ENCODE data around the gene HOXD10. TPM values are rescaled to one million over a fixed set of nuclear protein-coding genes. Genes with fewer than 3 reads are reported as not detected.
A peak's percentile ranks its signal among the peaks of the same experiment; 100 is the strongest.

Gene HOXD10
- total RNA-seq, 1 experiment from 2014 or later = 88.6 TPM

DNA sequence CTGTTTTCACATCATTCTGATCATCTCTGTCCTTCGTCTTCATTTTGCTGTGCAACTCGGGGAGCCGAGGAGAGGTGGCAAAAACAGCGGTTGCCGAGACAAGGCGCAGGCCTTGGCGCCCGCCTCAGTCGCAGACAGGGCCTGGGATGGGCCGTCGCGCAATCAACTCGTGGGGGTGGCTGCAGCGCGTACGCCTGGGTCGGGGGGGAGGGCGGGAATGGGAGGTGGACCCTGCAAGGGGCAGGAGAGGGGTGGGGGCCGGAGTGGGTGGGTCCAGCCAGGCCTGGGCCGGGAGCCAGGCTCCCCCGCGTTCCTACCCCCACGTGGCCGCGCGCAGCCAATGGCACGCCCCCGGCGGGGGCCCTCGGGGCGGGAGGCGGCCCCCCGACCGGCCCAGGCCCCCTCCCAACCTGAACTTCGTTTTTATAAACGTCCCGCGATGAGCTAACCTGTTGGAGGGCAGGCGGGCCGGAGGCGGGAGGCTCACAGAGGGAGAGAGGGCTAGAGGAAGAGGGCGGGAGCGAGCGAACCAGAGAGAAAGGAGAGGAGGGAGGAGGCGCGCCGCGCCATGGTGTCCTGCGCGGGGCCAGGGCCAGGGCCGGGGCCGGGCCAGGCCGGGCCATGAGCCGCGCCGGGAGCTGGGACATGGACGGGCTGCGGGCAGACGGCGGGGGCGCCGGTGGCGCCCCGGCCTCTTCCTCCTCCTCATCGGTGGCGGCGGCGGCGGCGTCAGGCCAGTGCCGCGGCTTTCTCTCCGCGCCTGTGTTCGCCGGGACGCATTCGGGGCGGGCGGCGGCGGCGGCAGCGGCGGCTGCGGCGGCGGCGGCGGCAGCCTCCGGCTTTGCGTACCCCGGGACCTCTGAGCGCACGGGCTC, 24.1 kb upstream of the HOXD10 start, which contains the start of gene HOXD13:
TSS of gene HOXD13 (plus strand) at position 452 of the 875 bp plus-strand sequence. CDS start at position 622, 170 bp downstream.
- peak; percentile 81 for DNase-seq (ENCODE audit: low spot score)
- Histone ChIP-seq H3K4me3 (ENCODE audit: low read depth, low read length, poor library complexity, severe bottlenecking) (peak within 1 kb of the TSS; percentile 68), H3K27ac (ENCODE audit: low read depth, low read length, poor library complexity, severe bottlenecking) (peak within 1 kb of the TSS; percentile 45), H3K9me3 (ENCODE audit: low read depth, low read length, poor library complexity, severe bottlenecking) (no peaks in the 10 kb centered on the region), H3K27me3 (replicated peaks; ENCODE audit: insufficient read depth, low read depth, low read length, poor library complexity) (no peaks in the 10 kb centered on the region), H3K36me3 (ENCODE audit: insufficient read depth, low read length, poor library complexity, severe bottlenecking) (peaks cover 7% of the 10 kb centered on the region), H3K4me1 (ENCODE audit: insufficient read depth, low read length, poor library complexity, severe bottlenecking) (peaks cover 26% of the 10 kb centered on the region)
- BruUV-seq (replicated peaks) = no TSS peak
- TF ChIP-seq CTCF (conservative IDR thresholded peaks at IDR 0.05; ENCODE audit: low read depth, low read length) (no peak), EZH2 (IDR thresholded peaks at IDR 0.05; ENCODE audit: borderline replicate concordance, low read depth, low read length, poor library complexity, severe bottlenecking) (no peak)
- intact Hi-C loops (cut with micrococcal nuclease; ENCODE audit: unreplicated experiment) = loop anchor here (10.0 kb wide), 1 partner anchor 1088 kb away; the partner anchor contains the start of gene CHN1
- CTCF ChIA-PET = interaction anchor here (0.6 to 0.8 kb wide), 2 partner anchors 660 to 1344 kb away, joined by 4 to 6 read pairs; no protein-coding TSS in a partner anchor
- POLR2A ChIA-PET (ENCODE audit: low non-redundant PET) = no interaction called here

- peak; percentile 52 for TF ChIP-seq CTCF (conservative IDR thresholded peaks at IDR 0.05; ENCODE audit: low read depth, low read length)
- no peak for TF ChIP-seq EZH2 (IDR thresholded peaks at IDR 0.05; ENCODE audit: borderline replicate concordance, low read depth, low read length, poor library complexity, severe bottlenecking)
- H3K36me3 ChIP-seq (ENCODE audit: insufficient read depth, low read length, poor library complexity, severe bottlenecking) = peaks cover 7% of the 10 kb centered on the region
- ChIA-PET CTCF (interaction anchor here (0.6 kb wide), 1 partner anchor 660 kb away, joined by 4 read pairs; no protein-coding TSS in a partner anchor), POLR2A (ENCODE audit: low non-redundant PET) (no interaction called here)
- H3K4me1 ChIP-seq (ENCODE audit: insufficient read depth, low read length, poor library complexity, severe bottlenecking) = peaks cover 26% of the 10 kb centered on the region
- no peaks in the 10 kb centered on the region for H3K27me3 ChIP-seq (replicated peaks; ENCODE audit: insufficient read depth, low read depth, low read length, poor library complexity)
- peak overlapping the region; percentile 68 for H3K4me3 ChIP-seq (ENCODE audit: low read depth, low read length, poor library complexity, severe bottlenecking)
- DNase-seq (ENCODE audit: low spot score) = peak; percentile 79
- no peaks in the 10 kb centered on the region for H3K9me3 ChIP-seq (ENCODE audit: low read depth, low read length, poor library complexity, severe bottlenecking)
- no TSS peak for BruUV-seq (replicated peaks)
- peak overlapping the region; percentile 45 for H3K27ac ChIP-seq (ENCODE audit: low read depth, low read length, poor library complexity, severe bottlenecking)
- intact Hi-C loops (cut with micrococcal nuclease; ENCODE audit: unreplicated experiment) = loop anchor here (10.0 kb wide), 1 partner anchor 1089 kb away; the partner anchor contains the start of gene CHN1
These were observed 23.3 kb upstream of the HOXD10 start for GRCh38 chr2:176093145-176093897.

DNA sequence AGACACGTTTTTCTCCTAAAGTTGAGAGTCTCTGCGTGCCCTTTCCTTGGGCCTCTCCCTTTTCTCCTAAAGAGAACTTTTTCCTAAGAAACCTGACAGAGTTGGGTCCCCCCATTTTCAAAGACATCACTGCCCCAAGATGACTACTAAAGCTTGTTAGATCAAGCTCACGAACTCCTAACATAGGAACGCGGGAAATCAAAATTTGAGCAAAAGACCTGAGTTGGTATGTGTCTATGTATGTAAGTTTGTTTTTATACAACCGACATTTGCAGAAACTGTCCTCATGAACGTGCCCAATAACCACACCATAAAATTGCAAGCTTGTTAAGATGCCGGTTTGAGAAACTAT, 22.7 kb upstream of the HOXD10 start:
- DNase-seq (ENCODE audit: low spot score) = no peak
- no peaks in the 10 kb centered on the region for H3K27me3 ChIP-seq (replicated peaks; ENCODE audit: insufficient read depth, low read depth, low read length, poor library complexity)
- CTCF ChIA-PET = no interaction called here
- no TSS peak for BruUV-seq (replicated peaks)
- peaks cover 7% of the 10 kb centered on the region for H3K36me3 ChIP-seq (ENCODE audit: insufficient read depth, low read length, poor library complexity, severe bottlenecking)
- TF ChIP-seq EZH2 (IDR thresholded peaks at IDR 0.05; ENCODE audit: borderline replicate concordance, low read depth, low read length, poor library complexity, severe bottlenecking) (no peak), CTCF (conservative IDR thresholded peaks at IDR 0.05; ENCODE audit: low read depth, low read length) (no peak)
- peak overlapping the region; percentile 45 for H3K27ac ChIP-seq (ENCODE audit: low read depth, low read length, poor library complexity, severe bottlenecking)
- intact Hi-C loops (cut with micrococcal nuclease; ENCODE audit: unreplicated experiment) = loop anchor here (10.0 kb wide), 1 partner anchor 1089 kb away; the partner anchor contains the start of gene CHN1
- peaks cover 26% of the 10 kb centered on the region for H3K4me1 ChIP-seq (ENCODE audit: insufficient read depth, low read length, poor library complexity, severe bottlenecking)
- no peaks in the 10 kb centered on the region for H3K9me3 ChIP-seq (ENCODE audit: low read depth, low read length, poor library complexity, severe bottlenecking)
- H3K4me3 ChIP-seq (ENCODE audit: low read depth, low read length, poor library complexity, severe bottlenecking) = peak overlapping the region; percentile 68
- POLR2A ChIA-PET (ENCODE audit: low non-redundant PET) = no interaction called here
